Dendritic cell treated with granulocyte-macrophage colony-stimulating factor and Interleukin-4, amounts not matched to agents 40 ng/mL and 50 ng/mL, for 4 days (primary cell): ENCODE results near the gene PM20D1.
"Not testable (repeated sequence)": the region's sequence is repeated elsewhere in the genome, so short reads cannot be mapped to it uniquely, and the experiment has no call there.

ENCODE experiments used
- H3K27ac Mint-ChIP-seq: one replicate; pipeline ENCODE4 v1.8.0; 2022; ENCODE audit warnings: mild to moderate bottlenecking, mixed read lengths
- H3K27me3 Mint-ChIP-seq: one replicate; pipeline ENCODE4 v1.8.0; 2022; ENCODE audit warnings: mild to moderate bottlenecking, mixed read lengths
- H3K36me3 Mint-ChIP-seq: one replicate; pipeline ENCODE4 v1.8.0; 2022; ENCODE audit warnings: low read depth, mixed read lengths
- H3K4me1 Mint-ChIP-seq: one replicate; pipeline ENCODE4 v1.8.0; 2022; ENCODE audit warnings: low read depth, mixed read lengths
- H3K4me3 Mint-ChIP-seq: one replicate; pipeline ENCODE4 v1.8.0; 2022; ENCODE audit warnings: mild to moderate bottlenecking, moderate library complexity, mixed read lengths
- H3K9me3 Mint-ChIP-seq: one replicate; pipeline ENCODE4 v1.8.0; 2022; ENCODE audit warnings: mixed read lengths
- intact Hi-C: fragments of 100-400 bp; cut with micrococcal nuclease; formaldehyde crosslinking; loops from one replicate; pipeline ENCODE4 v1.15.0; 2022

The PM20D1 gene

GRCh38 chr1:205861540-205861939, 11.6 kb upstream of the PM20D1 start:
- H3K4me1 Mint-ChIP-seq = peaks cover 7% of the 10 kb centered on the region
- H3K27ac Mint-ChIP-seq = no peak overlapping the region
- H3K27me3 Mint-ChIP-seq = peaks cover 4% of the 10 kb centered on the region
- no peak overlapping the region for H3K4me3 Mint-ChIP-seq
- peaks cover 3% of the 10 kb centered on the region for H3K9me3 Mint-ChIP-seq
- no peaks in the 10 kb centered on the region for H3K36me3 Mint-ChIP-seq
- intact Hi-C loops = no loop called here

- Mint-ChIP-seq H3K36me3 (no peaks in the 10 kb centered on the region), H3K4me3 (no peak overlapping the region), H3K4me1 (peaks cover 7% of the 10 kb centered on the region), H3K27me3 (no peaks in the 10 kb centered on the region), H3K9me3 (peaks cover 16% of the 10 kb centered on the region), H3K27ac (no peak overlapping the region)
- intact Hi-C loops = no loop called here
Observed at GRCh38 chr1:205858141-205858961, 8.4 kb upstream of the PM20D1 start.

GRCh38 chr1:205857501-205857900, 7.6 kb upstream of the PM20D1 start:
- not testable (repeated sequence) for H3K27ac Mint-ChIP-seq

GRCh38 chr1:205856433-205856832, 6.5 kb upstream of the PM20D1 start:
- intact Hi-C loops = no loop called here
- Mint-ChIP-seq H3K4me3 (no peak overlapping the region), H3K4me1 (peaks cover 7% of the 10 kb centered on the region), H3K27me3 (no peaks in the 10 kb centered on the region), H3K9me3 (peaks cover 16% of the 10 kb centered on the region), H3K36me3 (no peaks in the 10 kb centered on the region), H3K27ac (no peak overlapping the region)

More at GRCh38 chr1:205857501-205857900, 7.6 kb upstream of the PM20D1 start:
- H3K4me1 Mint-ChIP-seq, H3K36me3 Mint-ChIP-seq, H3K4me3 Mint-ChIP-seq, H3K27me3 Mint-ChIP-seq, intact Hi-C loops: not testable (repeated sequence)
- peaks cover 16% of the 10 kb centered on the region for H3K9me3 Mint-ChIP-seq

GRCh38 chr1:205852969-205853368, 3.0 kb upstream of the PM20D1 start:
- Mint-ChIP-seq H3K27ac (no peak overlapping the region), H3K4me3 (no peak overlapping the region), H3K4me1 (peaks cover under 1% of the 10 kb centered on the region), H3K27me3 (peaks cover 2% of the 10 kb centered on the region), H3K36me3 (no peaks in the 10 kb centered on the region), H3K9me3 (peaks cover 16% of the 10 kb centered on the region)
- intact Hi-C loops = no loop called here

- Mint-ChIP-seq H3K27ac (no peak overlapping the region), H3K4me3 (no peak overlapping the region), H3K9me3 (peaks cover 16% of the 10 kb centered on the region), H3K27me3 (peaks cover 2% of the 10 kb centered on the region), H3K4me1 (no peaks in the 10 kb centered on the region), H3K36me3 (no peaks in the 10 kb centered on the region)
- intact Hi-C loops = no loop called here
Observed at GRCh38 chr1:205851993-205852392, 2.1 kb upstream of the PM20D1 start.

- H3K4me3 Mint-ChIP-seq = no peak overlapping the region
- no peaks in the 10 kb centered on the region for H3K36me3 Mint-ChIP-seq
- no peaks in the 10 kb centered on the region for H3K9me3 Mint-ChIP-seq
- no peaks in the 10 kb centered on the region for H3K4me1 Mint-ChIP-seq
- intact Hi-C loops = no loop called here
- H3K27me3 Mint-ChIP-seq = peaks cover 5% of the 10 kb centered on the region
- no peak overlapping the region for H3K27ac Mint-ChIP-seq
Observed at GRCh38 chr1:205843036-205843859, 6.7 kb downstream of the PM20D1 start.

GRCh38 chr1:205842229-205842628, 7.7 kb downstream of the PM20D1 start:
- H3K4me1 Mint-ChIP-seq = no peaks in the 10 kb centered on the region
- no peak overlapping the region for H3K27ac Mint-ChIP-seq
- H3K36me3 Mint-ChIP-seq = no peaks in the 10 kb centered on the region
- H3K4me3 Mint-ChIP-seq = no peak overlapping the region
- no peaks in the 10 kb centered on the region for H3K9me3 Mint-ChIP-seq
- intact Hi-C loops = no loop called here
- H3K27me3 Mint-ChIP-seq = peaks cover 9% of the 10 kb centered on the region

GRCh38 chr1:205840146-205840923, 9.6 kb downstream of the PM20D1 start:
- Mint-ChIP-seq H3K4me1 (no peaks in the 10 kb centered on the region), H3K27ac (no peak overlapping the region), H3K27me3 (peaks cover 11% of the 10 kb centered on the region), H3K9me3 (no peaks in the 10 kb centered on the region), H3K4me3 (no peak overlapping the region), H3K36me3 (no peaks in the 10 kb centered on the region)
- intact Hi-C loops = no loop called here

GRCh38 chr1:205837382-205837970, 12.5 kb downstream of the PM20D1 start:
- no peak overlapping the region for H3K4me3 Mint-ChIP-seq
- peaks cover 10% of the 10 kb centered on the region for H3K4me1 Mint-ChIP-seq
- peaks cover 6% of the 10 kb centered on the region for H3K27me3 Mint-ChIP-seq
- intact Hi-C loops = no loop called here
- no peak overlapping the region for H3K27ac Mint-ChIP-seq
- H3K9me3 Mint-ChIP-seq = no peaks in the 10 kb centered on the region
- no peaks in the 10 kb centered on the region for H3K36me3 Mint-ChIP-seq

- Mint-ChIP-seq H3K4me3 (no peak overlapping the region), H3K27me3 (peaks cover 8% of the 10 kb centered on the region), H3K36me3 (no peaks in the 10 kb centered on the region), H3K4me1 (peaks cover 25% of the 10 kb centered on the region), H3K9me3 (no peaks in the 10 kb centered on the region), H3K27ac (no peak overlapping the region)
- intact Hi-C loops = no loop called here
Observed at GRCh38 chr1:205834751-205835150, 15.2 kb downstream of the PM20D1 start.

- no peaks in the 10 kb centered on the region for H3K9me3 Mint-ChIP-seq
- peaks cover 25% of the 10 kb centered on the region for H3K4me1 Mint-ChIP-seq
- no peaks in the 10 kb centered on the region for H3K36me3 Mint-ChIP-seq
- H3K27me3 Mint-ChIP-seq = peaks cover 16% of the 10 kb centered on the region
- H3K27ac Mint-ChIP-seq = no peak overlapping the region
- H3K4me3 Mint-ChIP-seq = no peak overlapping the region
- intact Hi-C loops = no loop called here
Observed at GRCh38 chr1:205832326-205832751, 17.6 kb downstream of the PM20D1 start.

GRCh38 chr1:205827623-205828022, 22.3 kb downstream of the PM20D1 start:
- Mint-ChIP-seq H3K4me3 (no peak overlapping the region), H3K9me3 (peaks cover 12% of the 10 kb centered on the region)

More at GRCh38 chr1:205827623-205828022, 22.3 kb downstream of the PM20D1 start:
- Mint-ChIP-seq H3K4me1 (peaks cover 17% of the 10 kb centered on the region), H3K36me3 (no peaks in the 10 kb centered on the region), H3K27ac (no peak overlapping the region), H3K27me3 (peaks cover 31% of the 10 kb centered on the region)
- intact Hi-C loops = no loop called here
